NAMALWA (cell line): ENCODE data around the gene TRAPPC3L.

Experiments used
- DNase-seq: peaks from one replicate; pipeline ENCODE4 v3.0.0-alpha.2; 2015; ENCODE audit warnings: low spot score

TRAPPC3L gene

GRCh38 chr6:116545651-116546050 is at the start of gene TRAPPC3L:
TRAPPC3L (minus strand) TSS chr6:116545684; CDS start chr6:116545514, 170 bp downstream.
- no peak for DNase-seq

- DNase-seq, result no peak
Observed at GRCh38 chr6:116595247-116595646, 49.8 kb upstream of the TRAPPC3L start.

- no peak for DNase-seq
Observed at GRCh38 chr6:116586738-116587137, 41.3 kb upstream of the TRAPPC3L start.

- DNase-seq, result no peak
Observed at GRCh38 chr6:116586276-116586675, 40.8 kb upstream of the TRAPPC3L start.

GRCh38 chr6:116580198-116580597 is 34.7 kb upstream of the TRAPPC3L start:
- no peak for DNase-seq

GRCh38 chr6:116579143-116579542 is 33.7 kb upstream of the TRAPPC3L start:
- DNase-seq, result no peak

GRCh38 chr6:116578335-116578734 is 32.9 kb upstream of the TRAPPC3L start:
- DNase-seq, result no peak

- no peak for DNase-seq
Observed at GRCh38 chr6:116577486-116577885, 32.0 kb upstream of the TRAPPC3L start.

GRCh38 chr6:116575227-116575626 is 29.7 kb upstream of the TRAPPC3L start:
- no peak for DNase-seq

- peak; percentile 39 for DNase-seq
Observed at GRCh38 chr6:116572162-116572561, 26.7 kb upstream of the TRAPPC3L start.

GRCh38 chr6:116571683-116572000 is 26.2 kb upstream of the TRAPPC3L start:
- DNase-seq, result no peak

- DNase-seq, result peak; percentile 99
Observed at GRCh38 chr6:116570856-116571682, 25.6 kb upstream of the TRAPPC3L start, which contains the start of gene RWDD1. RWDD1 (plus strand) TSS chr6:116571504; CDS start chr6:116571583, 79 bp downstream.

- peak; percentile 15 for DNase-seq
Observed at GRCh38 chr6:116568821-116569755, 23.6 kb upstream of the TRAPPC3L start.

GRCh38 chr6:116568111-116568510 is 22.6 kb upstream of the TRAPPC3L start:
- DNase-seq, result no peak

GRCh38 chr6:116564921-116565872 is 19.7 kb upstream of the TRAPPC3L start:
- no peak for DNase-seq

GRCh38 chr6:116564311-116564710 is 18.8 kb upstream of the TRAPPC3L start:
- DNase-seq, result no peak

- DNase-seq, result no peak
Observed at GRCh38 chr6:116563830-116564229, 18.3 kb upstream of the TRAPPC3L start.

GRCh38 chr6:116562614-116563013 is 17.1 kb upstream of the TRAPPC3L start:
- no peak for DNase-seq

GRCh38 chr6:116562019-116562403 is 16.5 kb upstream of the TRAPPC3L start:
- DNase-seq, result no peak

- DNase-seq, result peak; percentile 82
Observed at GRCh38 chr6:116561377-116562018, 16.0 kb upstream of the TRAPPC3L start.

GRCh38 chr6:116560130-116560529 is 14.6 kb upstream of the TRAPPC3L start:
- DNase-seq, result no peak
